DND-41 (cell line): Measurements from ENCODE around the gene DUS3L.

Experiments used
- ATAC-seq: fragments of 200-7000 bp; cut with Tn5 transposase; 3 replicates; pipeline ENCODE4 v1.9.1; 2021; ENCODE audit warnings: low read depth; ENCODE audit not compliant: insufficient read depth
- DNase-seq: peaks from one replicate; pipeline ENCODE4 v3.0.0-alpha.2; 2020
- H2AFZ ChIP-seq: 2 replicates; pipeline ENCODE4 v1.6.0; 2012; ENCODE audit warnings: low read depth, low read length
- H3K27ac ChIP-seq: 2 replicates; pipeline ENCODE4 v1.5.1; 2012; ENCODE audit warnings: low read length, inconsistent platforms
- H3K27me3 ChIP-seq: fragments of 200-600 bp; sonication (generic); 2 replicates; pipeline ENCODE4 v1.6.0; 2012; ENCODE audit warnings: low read length, mild to moderate bottlenecking, inconsistent platforms; ENCODE audit not compliant: insufficient read depth, poor library complexity
- H3K36me3 ChIP-seq: 2 replicates; pipeline ENCODE4 v1.5.1; 2012; ENCODE audit warnings: low read length, inconsistent platforms; ENCODE audit not compliant: insufficient read depth
- H3K4me1 ChIP-seq: 2 replicates; pipeline ENCODE4 v1.5.1; 2012; ENCODE audit warnings: mild to moderate bottlenecking, low read length; ENCODE audit not compliant: insufficient read depth
- H3K4me2 ChIP-seq: 2 replicates; pipeline ENCODE4 v1.6.0; 2012; ENCODE audit warnings: mild to moderate bottlenecking, moderate library complexity, low read length, inconsistent platforms; ENCODE audit not compliant: insufficient read depth
- H3K4me3 ChIP-seq, 2 experiments: fragments of 200-600 bp in 1 of 2; shearing (Covaris generic) in 1 of 2; 2 replicates each; pipeline ENCODE4 v1.5.1; 2012 to 2016; ENCODE audit warnings: inconsistent platforms in 2 of 2, low read length in 2 of 2, mild to moderate bottlenecking in 2 of 2, low read depth in 1 of 2, moderate library complexity in 1 of 2
- H3K79me2 ChIP-seq: 2 replicates; pipeline ENCODE4 v1.6.0; 2012; ENCODE audit warnings: low read length, inconsistent platforms; ENCODE audit not compliant: insufficient read depth
- H3K9ac ChIP-seq: 2 replicates; pipeline ENCODE4 v1.6.0; 2012; ENCODE audit warnings: low read depth, mild to moderate bottlenecking, inconsistent platforms, low read length, moderate library complexity
- H3K9me3 ChIP-seq: 2 replicates; pipeline ENCODE4 v1.5.1; 2012; ENCODE audit warnings: low read length, moderate library complexity, mild to moderate bottlenecking, inconsistent platforms; ENCODE audit not compliant: insufficient read depth, severe bottlenecking
- H4K20me1 ChIP-seq: 2 replicates; pipeline ENCODE4 v1.6.0; 2012; ENCODE audit warnings: low read length; ENCODE audit not compliant: insufficient read depth
- CTCF ChIP-seq: IDR thresholded peaks from 2 replicates; pipeline ENCODE4 v1.5.1; 2012; ENCODE audit warnings: borderline replicate concordance, low read length, moderate library complexity, mild to moderate bottlenecking; ENCODE audit not compliant: poor library complexity, severe bottlenecking; ENCODE audit errors: extremely low read depth
- EZH2 ChIP-seq: IDR thresholded peaks from 3 replicates; pipeline ENCODE4 v1.6.1; 2012; ENCODE audit warnings: borderline replicate concordance, low read depth, mild to moderate bottlenecking, moderate library complexity, low read length, inconsistent platforms; ENCODE audit not compliant: severe bottlenecking

The DUS3L gene

DNA sequence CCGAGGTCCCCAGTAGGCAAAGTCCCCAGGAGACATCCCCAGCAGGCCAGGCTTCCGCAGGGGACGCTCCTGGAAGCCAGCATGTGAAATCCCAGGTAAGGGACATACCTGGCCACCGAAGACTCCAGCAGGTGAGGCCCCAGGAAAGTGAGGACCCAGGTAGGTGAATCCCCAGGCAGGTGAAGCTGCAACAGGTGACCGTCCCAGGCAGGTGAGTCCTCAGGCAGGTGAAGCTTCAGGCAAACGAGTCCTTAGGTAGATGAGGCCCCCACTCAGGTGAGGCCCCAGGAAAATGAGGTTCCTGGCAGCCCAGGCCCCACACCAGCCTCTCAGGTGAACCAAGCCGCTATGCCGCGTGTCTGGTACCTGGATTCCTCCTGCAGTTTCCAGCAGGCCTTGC is 40.2 kb upstream of the DUS3L start:
- Histone ChIP-seq H3K4me2 (no peak overlapping the region), H2AFZ (no peak overlapping the region), H3K36me3 (no peaks in the 10 kb centered on the region), H3K9me3 (no peaks in the 10 kb centered on the region), H3K4me3 (no peak overlapping the region), H3K27me3 (peaks cover 17% of the 10 kb centered on the region), H3K27ac (no peak overlapping the region), H3K9ac (no peak overlapping the region), H3K79me2 (no peaks in the 10 kb centered on the region), H4K20me1 (peaks cover 3% of the 10 kb centered on the region), H3K4me1 (peaks cover 8% of the 10 kb centered on the region)
- ATAC-seq (no peak), DNase-seq (no peak)
- TF ChIP-seq EZH2 (no peak), CTCF (no peak)

DNA sequence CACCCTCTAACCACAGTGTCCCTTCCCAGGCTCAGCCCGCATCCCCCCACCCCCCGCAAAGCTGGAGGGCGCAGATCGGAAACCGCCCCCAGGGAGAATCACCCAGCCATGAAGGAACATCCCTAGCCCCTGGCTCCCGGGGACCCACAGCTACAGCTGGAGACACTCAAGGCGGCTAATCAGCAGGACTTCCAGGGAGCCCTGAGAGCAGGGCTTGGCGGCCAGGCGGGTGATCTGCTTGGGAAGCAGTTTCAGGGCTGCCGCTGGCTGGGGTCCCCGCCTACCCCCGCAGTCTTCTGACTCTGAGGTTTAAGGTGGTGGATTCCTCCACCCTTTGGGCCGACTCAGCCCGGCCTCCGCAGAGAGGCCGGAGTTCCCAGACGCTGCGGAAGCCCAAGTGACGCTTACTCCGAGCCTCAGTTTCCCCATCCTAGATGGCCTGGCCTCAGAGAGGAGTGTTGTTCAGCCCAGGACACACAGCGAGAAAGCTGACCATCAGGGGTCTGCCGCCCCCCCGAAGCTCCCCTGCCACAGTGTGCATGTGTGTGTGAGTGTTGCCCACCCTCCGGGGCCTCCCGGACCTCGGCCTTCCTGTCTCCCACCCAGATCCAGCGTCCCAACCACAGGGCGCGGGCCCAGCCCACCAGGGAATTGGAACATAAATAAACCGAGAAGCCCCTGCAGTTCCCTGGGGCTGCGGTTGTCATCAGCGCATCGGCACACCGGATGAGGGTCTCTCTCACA is 38.8 kb upstream of the DUS3L start:
- H3K27me3 ChIP-seq: peaks cover 17% of the 10 kb centered on the region
- ATAC-seq (no peak), DNase-seq (no peak)
- no peak overlapping the region for H3K27ac ChIP-seq
- H3K9me3 ChIP-seq: no peaks in the 10 kb centered on the region
- H3K4me2 ChIP-seq: no peak overlapping the region
- H3K79me2 ChIP-seq: no peaks in the 10 kb centered on the region
- no peak overlapping the region for H3K4me3 ChIP-seq
- TF ChIP-seq CTCF (no peak), EZH2 (no peak)
- H2AFZ ChIP-seq: no peak overlapping the region
- peaks cover 9% of the 10 kb centered on the region for H3K4me1 ChIP-seq
- H4K20me1 ChIP-seq: peaks cover 3% of the 10 kb centered on the region
- H3K9ac ChIP-seq: no peak overlapping the region
- no peaks in the 10 kb centered on the region for H3K36me3 ChIP-seq

DNA sequence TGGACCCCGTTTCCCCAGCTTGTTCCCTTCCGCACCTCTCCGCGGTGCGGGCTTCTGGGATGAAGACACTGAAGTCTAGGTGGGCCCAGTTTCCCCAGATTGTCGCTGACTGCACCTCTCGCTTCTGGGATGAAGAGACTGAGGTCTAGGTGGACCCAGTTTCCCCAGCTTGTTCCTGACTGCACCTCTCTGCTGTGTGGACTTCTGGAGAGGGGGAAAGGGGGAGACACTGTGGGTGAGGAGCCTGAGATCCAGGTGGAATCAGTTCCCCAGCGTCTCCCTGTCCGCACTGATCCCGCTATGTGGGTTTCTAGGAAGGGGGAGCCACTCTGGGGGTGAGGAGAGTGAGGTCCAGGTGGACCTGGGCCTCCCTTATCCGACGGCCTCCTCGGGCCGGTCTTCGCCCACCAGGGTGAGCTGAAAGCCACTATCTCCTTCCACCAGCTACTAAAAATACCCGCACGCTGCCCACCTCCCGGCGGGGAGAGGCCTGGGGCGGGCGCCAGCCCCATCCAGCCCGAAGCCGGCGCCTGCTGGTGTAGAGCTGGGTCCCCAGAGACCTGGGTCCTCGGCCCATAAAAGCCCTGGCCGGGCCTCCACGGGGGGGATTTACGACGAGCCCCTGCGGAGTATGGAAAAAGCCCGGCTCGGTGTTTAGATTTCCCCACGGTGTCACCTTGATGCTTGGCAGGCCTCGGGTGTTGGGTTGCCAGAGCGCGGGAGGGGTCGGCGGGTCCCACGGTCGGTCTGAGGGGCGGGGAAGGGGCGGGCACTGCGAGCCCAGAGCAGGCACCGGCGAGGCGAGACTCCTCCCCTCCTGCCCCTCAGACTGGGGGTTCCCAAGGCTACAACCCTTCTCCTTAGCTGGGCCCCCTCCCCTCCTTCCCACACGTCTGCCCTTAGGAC is 38.0 kb upstream of the DUS3L start:
- TF ChIP-seq CTCF (no peak), EZH2 (no peak)
- no peak overlapping the region for H2AFZ ChIP-seq
- no peak for ATAC-seq

More for the DNA sequence above, 38.0 kb upstream of the DUS3L start:
- no peaks in the 10 kb centered on the region for H3K9me3 ChIP-seq
- peaks cover 13% of the 10 kb centered on the region for H3K27me3 ChIP-seq
- H3K36me3 ChIP-seq: no peaks in the 10 kb centered on the region
- H3K79me2 ChIP-seq: no peaks in the 10 kb centered on the region
- H3K4me3 ChIP-seq: no peak overlapping the region
- peaks cover 3% of the 10 kb centered on the region for H4K20me1 ChIP-seq
- no peak for DNase-seq
- no peak overlapping the region for H3K9ac ChIP-seq
- no peak overlapping the region for H3K4me2 ChIP-seq
- H3K27ac ChIP-seq: no peak overlapping the region
- H3K4me1 ChIP-seq: peaks cover 9% of the 10 kb centered on the region
